HAP-1 (cell line): ENCODE measurements around the gene DHRS13.

Experiments
- DNase-seq, 2 experiments: peaks; one replicate each; pipeline ENCODE4 v3.0.0-alpha.2; 2016 to 2020; ENCODE audit warnings: low spot score in 2 of 2
- H3K27me3 ChIP-seq: fragments of 250-450 bp; sonication (Bioruptor Pico); 2 replicates; pipeline ENCODE4 v1.5.1; 2020; ENCODE audit warnings: low read depth, mild to moderate bottlenecking, moderate library complexity
- H3K36me3 ChIP-seq: fragments of 250-450 bp; sonication (Bioruptor Pico); replicated peaks from 2 replicates; pipeline ENCODE4 v1.5.1; 2020; ENCODE audit warnings: mild to moderate bottlenecking
- H3K4me1 ChIP-seq: fragments of 250-450 bp; sonication (Bioruptor Pico); 2 replicates; pipeline ENCODE4 v1.5.1; 2020; ENCODE audit warnings: mild to moderate bottlenecking
- H3K4me3 ChIP-seq: fragments of 250-450 bp; sonication (Bioruptor Pico); 2 replicates; pipeline ENCODE4 v1.5.1; 2020; ENCODE audit warnings: mild to moderate bottlenecking, moderate library complexity
- H3K9me3 ChIP-seq: fragments of 250-450 bp; sonication (Bioruptor Pico); 2 replicates; pipeline ENCODE4 v1.5.1; 2020; ENCODE audit warnings: mild to moderate bottlenecking, moderate library complexity
- in situ Hi-C: fragments of 300-500 bp; cut with MboI; formaldehyde crosslinking; loops from 3 replicates; pipeline ENCODE4 v1.14.3; 2020; ENCODE audit warnings: low sequenced_read_pairs, inconsistent platforms, mixed read lengths

DHRS13 gene, protein sequence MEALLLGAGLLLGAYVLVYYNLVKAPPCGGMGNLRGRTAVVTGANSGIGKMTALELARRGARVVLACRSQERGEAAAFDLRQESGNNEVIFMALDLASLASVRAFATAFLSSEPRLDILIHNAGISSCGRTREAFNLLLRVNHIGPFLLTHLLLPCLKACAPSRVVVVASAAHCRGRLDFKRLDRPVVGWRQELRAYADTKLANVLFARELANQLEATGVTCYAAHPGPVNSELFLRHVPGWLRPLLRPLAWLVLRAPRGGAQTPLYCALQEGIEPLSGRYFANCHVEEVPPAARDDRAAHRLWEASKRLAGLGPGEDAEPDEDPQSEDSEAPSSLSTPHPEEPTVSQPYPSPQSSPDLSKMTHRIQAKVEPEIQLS

DNA sequence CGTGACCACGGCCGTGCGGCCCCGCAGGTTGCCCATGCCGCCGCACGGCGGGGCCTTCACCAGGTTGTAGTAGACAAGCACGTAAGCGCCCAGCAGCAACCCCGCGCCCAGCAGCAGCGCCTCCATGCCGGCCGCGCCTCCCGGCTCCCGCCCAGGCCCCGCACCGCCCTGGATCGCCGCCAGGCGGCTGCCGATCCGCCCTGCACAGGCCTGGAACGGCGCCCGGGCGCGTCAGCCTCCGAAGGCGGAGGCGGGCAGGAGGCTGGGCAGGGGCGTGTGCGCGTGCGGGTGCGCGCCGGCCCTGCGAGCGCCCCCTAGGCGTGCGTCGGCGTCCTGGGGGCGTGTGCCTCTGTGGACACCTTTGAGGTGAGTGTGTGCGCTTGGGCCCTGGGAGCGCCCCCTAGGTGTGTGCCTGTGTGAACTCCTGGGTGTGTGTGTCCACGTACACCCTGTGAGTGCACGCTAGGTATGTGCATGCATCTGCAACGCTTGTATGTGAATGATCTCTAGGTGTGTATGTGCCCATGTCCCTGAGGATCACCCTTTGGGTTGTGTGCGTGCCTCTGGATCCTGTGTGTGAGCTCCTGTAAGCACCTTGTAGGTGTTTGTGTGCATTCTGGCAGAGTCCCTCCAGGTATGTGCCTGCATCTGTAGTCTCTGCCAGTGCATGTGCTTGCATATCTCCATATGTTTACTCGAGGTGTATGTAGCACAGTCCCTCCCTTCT lies at the start of gene DHRS13:
Gene DHRS13, minus strand, starts transcription at position 261 of the 727 bp plus-strand sequence. Its CDS starts 135 bp downstream, at position 126.
- H3K36me3 ChIP-seq: peaks cover 40% of the 10 kb centered on the region
- H3K9me3 ChIP-seq: no peaks in the 10 kb centered on the region
- no peaks in the 10 kb centered on the region for H3K27me3 ChIP-seq
- H3K4me1 ChIP-seq: peaks cover 10% of the 10 kb centered on the region
- peak within 1 kb of the TSS; percentile 66 for H3K4me3 ChIP-seq
- peak; percentile 91 to 95 for DNase-seq
- in situ Hi-C loops: no loop called here

DNA sequence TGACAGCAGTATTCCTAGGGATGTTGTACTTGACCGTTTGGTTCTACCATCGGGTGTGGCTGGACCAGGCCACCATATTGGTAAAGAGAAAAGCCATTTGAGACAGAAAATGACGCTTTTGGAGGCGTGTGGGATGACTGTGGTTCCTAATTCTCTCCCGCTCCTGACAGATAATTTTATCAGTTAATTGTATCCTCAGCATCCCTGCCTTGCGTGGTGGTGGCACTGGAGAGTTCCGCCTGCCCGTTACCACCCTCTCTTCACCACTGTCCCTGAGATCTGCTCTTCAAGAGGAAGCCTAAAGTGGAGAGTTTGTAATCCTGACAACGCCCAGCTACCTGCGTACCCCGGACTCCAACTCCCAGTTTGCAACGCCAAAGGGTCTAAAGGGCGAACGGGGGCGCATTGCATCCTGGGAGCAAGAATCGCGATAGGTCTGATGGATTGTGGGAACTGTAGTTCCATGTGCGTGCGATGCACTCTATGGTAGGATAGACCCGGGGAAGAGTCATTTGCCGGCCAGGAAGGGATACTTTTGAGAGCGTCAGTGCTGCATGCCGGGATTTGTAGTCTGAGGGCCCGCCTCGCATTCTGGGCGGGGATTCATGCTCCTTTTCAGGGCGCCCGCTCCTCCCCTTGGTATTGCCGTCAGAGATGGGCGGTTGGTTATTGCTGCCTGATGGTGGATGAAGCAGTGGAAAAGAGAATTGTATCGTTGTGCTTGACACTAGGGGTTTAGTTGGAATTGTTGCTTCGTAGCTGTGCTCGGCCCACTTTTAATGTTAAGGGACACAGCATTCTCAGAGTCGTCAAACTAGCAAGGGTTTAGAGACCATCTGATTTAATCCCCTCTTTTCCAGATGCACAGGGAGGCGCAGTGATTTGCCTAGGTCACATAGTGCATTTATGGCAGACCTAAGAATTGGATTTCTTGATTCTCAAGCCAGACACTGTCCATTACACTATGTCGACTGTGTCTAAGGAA lies 49.4 kb upstream of the DHRS13 start:
- Histone ChIP-seq H3K27me3 (no peaks in the 10 kb centered on the region), H3K9me3 (no peaks in the 10 kb centered on the region), H3K4me1 (peaks cover 15% of the 10 kb centered on the region), H3K36me3 (peaks cover 14% of the 10 kb centered on the region; the same call in 1 of the 2 replicates), H3K4me3 (peak overlapping the region; percentile 35)
- in situ Hi-C loops: no loop called here
- DNase-seq: peak; percentile 97 to 99

DNA sequence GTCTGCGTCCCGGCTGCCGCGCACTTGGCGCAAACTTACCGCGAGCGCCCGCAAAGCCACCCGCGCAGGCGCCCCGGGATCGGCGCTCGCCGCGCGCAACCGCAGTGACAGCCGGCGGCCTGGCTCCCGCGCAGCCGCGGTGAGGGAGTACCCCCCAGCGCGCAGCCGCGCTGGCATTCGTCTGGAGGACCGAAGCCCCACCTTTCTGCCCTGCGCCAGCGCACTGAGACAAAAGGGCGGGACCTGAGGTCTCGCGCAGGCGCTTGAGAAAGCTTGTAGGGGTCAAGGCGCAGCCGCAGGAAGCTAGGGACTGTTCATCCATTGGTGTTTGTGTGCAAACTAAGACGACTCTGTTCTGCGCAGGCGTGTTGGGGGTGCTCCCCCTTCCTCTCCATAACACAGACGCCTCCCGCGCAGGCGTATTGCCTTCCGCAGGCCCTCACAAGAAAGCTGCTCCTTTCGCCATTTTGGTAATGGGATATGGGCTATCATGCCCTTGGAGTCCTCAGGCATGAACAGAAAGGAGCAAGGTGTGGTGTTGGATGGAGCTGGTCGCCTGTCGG lies 48.6 kb upstream of the DHRS13 start, which contains the start of gene PHF12:
Gene PHF12, minus strand, starts transcription at position 91 of the 563 bp plus-strand sequence. CDS start 558 bp downstream, outside the sequence.
- H3K36me3 ChIP-seq: peaks cover 14% of the 10 kb centered on the region
- peak; percentile 99 to 100 for DNase-seq
- peak within 1 kb of the TSS; percentile 74 for H3K4me3 ChIP-seq
- H3K27me3 ChIP-seq: no peaks in the 10 kb centered on the region
- in situ Hi-C loops: no loop called here
- no peaks in the 10 kb centered on the region for H3K9me3 ChIP-seq
- peaks cover 15% of the 10 kb centered on the region for H3K4me1 ChIP-seq

DNA sequence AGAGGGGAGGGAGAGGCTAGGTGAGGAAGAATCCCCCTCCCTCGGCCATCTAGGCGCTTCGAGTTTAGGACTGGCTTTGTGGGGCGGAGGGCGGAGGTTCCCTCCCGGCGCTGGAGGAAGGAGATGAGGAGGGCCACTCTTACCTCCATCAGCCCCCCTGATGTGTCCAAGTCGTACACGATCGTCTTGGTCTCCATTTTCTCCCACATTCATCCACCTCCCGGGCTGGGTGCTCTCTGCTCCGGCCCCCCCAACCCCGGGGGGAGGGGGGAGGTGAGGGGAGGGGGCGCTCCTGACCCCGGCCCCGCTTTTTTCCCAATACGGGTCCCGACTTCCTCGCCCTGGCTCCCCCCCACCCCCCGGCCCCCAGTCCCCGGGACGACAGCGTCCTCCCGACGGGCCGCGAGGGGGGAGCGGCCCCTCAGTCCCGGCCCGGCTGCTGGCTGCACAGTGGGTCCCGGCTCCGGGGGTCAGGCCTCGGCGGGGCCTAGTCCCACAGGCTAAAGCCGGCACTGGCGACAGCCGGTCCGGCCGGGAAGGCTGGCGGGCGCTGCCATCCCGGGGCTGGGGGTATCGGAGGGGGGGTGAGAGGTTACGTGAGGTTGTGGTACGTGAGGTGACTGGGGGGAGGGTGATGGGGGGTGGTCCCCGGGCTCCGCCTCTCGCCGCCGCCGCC lies 48.0 kb upstream of the DHRS13 start:
- in situ Hi-C loops: no loop called here
- Histone ChIP-seq H3K36me3 (peaks cover 17% of the 10 kb centered on the region), H3K4me1 (peaks cover 15% of the 10 kb centered on the region), H3K9me3 (no peaks in the 10 kb centered on the region), H3K27me3 (no peaks in the 10 kb centered on the region), H3K4me3 (peak overlapping the region; percentile 74)
- no peak for DNase-seq

DNA sequence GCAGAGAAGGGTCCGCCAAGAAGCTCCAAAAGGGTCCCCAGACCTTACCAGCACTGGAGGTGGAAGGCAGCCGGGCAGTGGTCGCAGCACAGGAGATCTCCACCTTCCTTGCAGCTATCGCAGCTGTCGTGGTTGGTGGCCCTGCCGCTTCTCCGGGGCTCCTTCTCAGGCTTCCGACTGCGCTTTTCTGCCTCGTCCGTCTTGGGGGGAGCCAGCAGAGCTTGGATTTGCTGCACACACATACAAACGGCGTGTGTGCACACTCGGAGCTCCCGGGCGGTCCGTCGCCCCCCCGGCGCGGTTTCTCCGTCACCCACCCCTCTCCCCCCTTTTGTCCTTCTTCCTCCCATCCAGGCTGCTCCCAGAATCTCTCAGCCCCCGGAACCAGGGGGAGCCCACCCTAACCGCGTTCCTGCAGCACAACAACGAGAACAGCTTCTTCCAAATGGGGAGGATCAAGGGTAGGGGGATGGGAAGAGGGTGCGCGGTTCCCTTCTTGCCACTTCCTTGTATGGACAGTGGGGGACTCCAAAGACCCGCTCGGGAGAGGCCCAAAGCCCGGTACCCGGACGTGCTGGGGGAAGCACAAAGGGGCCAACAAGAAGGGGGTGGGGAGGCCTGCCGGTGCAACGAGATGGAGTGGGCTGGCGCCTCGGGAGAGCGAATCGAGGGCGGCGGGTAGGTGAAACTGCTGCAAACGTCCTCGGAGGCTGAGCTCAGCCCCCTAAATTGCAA lies 47.3 kb upstream of the DHRS13 start:
- in situ Hi-C loops: no loop called here
- peak; percentile 52 to 73 for DNase-seq
- Histone ChIP-seq H3K4me3 (peak overlapping the region; percentile 74), H3K9me3 (no peaks in the 10 kb centered on the region), H3K27me3 (no peaks in the 10 kb centered on the region), H3K4me1 (peaks cover 15% of the 10 kb centered on the region), H3K36me3 (peaks cover 22% of the 10 kb centered on the region)

DNA sequence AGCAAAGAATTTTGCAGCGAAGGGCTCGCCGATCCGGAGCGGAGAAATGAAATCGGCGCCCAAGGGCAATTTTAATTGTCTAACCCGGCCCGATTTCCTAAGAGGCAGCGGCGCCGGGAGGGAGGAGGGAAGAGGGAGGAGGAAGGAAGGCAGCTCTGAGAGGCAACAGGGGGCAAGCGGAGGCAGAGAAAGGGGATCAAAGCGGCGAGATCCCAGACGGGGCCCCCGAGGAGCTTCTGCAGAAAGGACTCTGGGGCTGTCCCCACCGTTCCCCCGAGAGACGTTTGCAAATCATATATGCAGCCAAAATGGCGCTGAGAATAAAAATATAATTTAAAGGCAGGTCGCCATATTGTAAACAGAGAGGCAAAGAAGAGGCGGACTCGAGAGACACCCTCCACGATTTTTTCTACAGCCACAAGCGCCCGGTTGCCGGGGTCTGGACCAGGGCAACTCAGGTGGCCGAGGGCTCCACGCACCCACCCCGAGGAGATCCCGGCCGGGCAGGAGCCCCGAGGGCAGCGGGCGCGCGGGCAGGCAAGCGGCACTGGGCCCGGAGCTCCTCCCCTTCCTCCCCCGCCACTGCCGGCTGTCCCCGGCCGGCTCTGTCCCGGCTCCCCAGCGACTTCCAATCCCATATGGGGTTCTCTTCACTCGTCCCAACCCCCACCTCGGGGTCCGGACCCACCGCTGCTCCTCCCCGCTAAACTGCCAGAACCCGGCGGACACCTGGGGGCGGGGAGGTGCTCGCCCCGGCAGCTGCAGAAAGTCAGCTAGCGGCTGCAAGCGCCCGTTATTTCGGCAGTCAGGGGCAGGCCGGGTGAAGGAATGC lies 46.5 kb upstream of the DHRS13 start:
- DNase-seq: peak; percentile 50 to 81
- peaks cover 29% of the 10 kb centered on the region for H3K36me3 ChIP-seq
- in situ Hi-C loops: loop anchor here (5.0 kb wide), 1 partner anchor 52 kb away; the partner anchor contains the start of gene FLOT2
- no peaks in the 10 kb centered on the region for H3K9me3 ChIP-seq
- H3K27me3 ChIP-seq: no peaks in the 10 kb centered on the region
- H3K4me3 ChIP-seq: peak overlapping the region; percentile 74
- peaks cover 15% of the 10 kb centered on the region for H3K4me1 ChIP-seq

DNA sequence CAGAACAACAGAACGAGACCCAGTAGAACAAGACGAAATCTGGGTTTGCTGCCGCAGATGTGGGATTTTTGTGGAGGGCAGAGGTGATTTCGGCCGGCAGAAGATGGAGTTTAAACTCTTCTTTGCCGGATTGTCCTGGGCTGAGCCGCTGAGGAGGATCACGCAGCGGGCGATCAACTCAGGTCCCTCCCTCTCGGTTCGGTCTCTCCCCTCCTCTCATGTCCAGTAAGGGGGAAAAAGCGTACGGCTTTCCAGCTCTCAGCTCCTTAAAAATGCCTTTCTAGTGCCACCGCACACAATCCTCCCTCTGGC lies 46.0 kb upstream of the DHRS13 start:
- in situ Hi-C loops: loop anchor here (5.0 kb wide), 1 partner anchor 52 kb away; the partner anchor contains the start of gene FLOT2
- Histone ChIP-seq H3K27me3 (no peaks in the 10 kb centered on the region), H3K9me3 (no peaks in the 10 kb centered on the region), H3K4me3 (peak overlapping the region; percentile 74), H3K4me1 (peaks cover 15% of the 10 kb centered on the region), H3K36me3 (peaks cover 35% of the 10 kb centered on the region)
- no peak for DNase-seq

DNA sequence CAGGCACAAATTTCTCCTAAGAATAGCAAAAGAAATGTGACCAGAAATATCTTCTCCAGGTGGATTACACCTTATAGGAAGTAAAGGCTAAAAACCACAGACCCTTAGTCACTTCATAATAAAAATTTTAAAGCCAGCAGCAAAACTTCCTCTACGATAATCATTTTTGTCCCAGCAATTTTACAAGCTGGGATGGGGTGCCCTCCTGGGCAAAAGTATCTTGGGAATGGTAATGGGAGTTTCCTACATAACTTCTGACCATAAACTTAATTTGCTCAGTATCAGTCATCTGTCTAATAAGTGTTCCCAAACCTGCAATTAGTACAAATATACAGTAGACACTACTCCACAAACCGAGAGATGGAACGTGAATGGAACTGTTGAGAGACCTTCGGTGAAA lies 45.5 kb upstream of the DHRS13 start:
- no peaks in the 10 kb centered on the region for H3K9me3 ChIP-seq
- DNase-seq: no peak
- peaks cover 40% of the 10 kb centered on the region for H3K36me3 ChIP-seq
- no peaks in the 10 kb centered on the region for H3K27me3 ChIP-seq
- in situ Hi-C loops: loop anchor here (5.0 kb wide), 1 partner anchor 51 kb away; the partner anchor contains the start of gene FLOT2
- peak overlapping the region; percentile 74 for H3K4me3 ChIP-seq
- peaks cover 15% of the 10 kb centered on the region for H3K4me1 ChIP-seq

DNA sequence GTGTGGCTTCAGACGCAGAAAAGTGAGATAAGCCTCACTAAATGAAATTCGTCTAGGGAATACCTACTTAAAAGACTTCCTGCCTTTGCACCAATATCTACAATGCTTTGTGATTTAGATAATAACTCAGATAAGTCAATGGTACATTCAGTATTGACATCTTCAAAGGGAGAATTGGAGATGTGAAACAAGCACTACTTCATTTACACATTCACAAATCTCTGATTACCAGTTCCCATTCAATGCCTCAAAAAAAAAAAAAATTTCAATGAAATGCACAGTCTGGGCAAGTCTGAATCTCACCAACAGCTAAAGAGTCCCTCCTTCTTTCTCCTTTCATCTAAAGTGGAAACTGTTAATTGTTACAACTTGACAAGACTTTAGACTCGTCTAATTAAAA lies 44.8 kb upstream of the DHRS13 start:
- Histone ChIP-seq H3K9me3 (no peaks in the 10 kb centered on the region), H3K4me3 (no peak overlapping the region), H3K27me3 (no peaks in the 10 kb centered on the region), H3K4me1 (peaks cover 13% of the 10 kb centered on the region), H3K36me3 (peaks cover 47% of the 10 kb centered on the region)
- in situ Hi-C loops: loop anchor here (5.0 kb wide), 1 partner anchor 50 kb away; the partner anchor contains the start of gene FLOT2
- no peak for DNase-seq

DNA sequence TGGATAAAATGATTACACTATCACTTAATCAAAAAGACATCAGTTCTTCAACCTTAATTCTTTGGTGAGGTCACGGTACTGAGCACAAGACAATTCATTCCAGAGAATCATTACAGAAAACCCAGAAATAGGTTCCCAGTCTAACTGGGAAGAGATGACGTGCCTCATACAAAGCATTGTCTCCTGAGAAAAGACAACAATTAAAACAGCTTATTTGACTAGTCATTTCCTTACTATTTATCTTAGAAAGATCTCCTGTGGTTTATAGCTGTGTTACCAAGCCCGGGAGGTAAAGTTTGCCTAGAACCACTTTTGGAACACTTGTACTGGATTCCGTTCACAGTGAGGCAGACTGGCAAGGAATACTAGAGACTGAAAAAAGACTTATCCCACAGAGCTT lies 43.4 kb upstream of the DHRS13 start:
- no peak for DNase-seq
- H3K4me1 ChIP-seq: peaks cover 11% of the 10 kb centered on the region
- in situ Hi-C loops: loop anchor here (5.0 kb wide), 1 partner anchor 49 kb away; the partner anchor contains the start of gene FLOT2

More for the DNA sequence above, 43.4 kb upstream of the DHRS13 start:
- Histone ChIP-seq H3K4me3 (no peak overlapping the region), H3K27me3 (no peaks in the 10 kb centered on the region), H3K36me3 (peaks cover 61% of the 10 kb centered on the region), H3K9me3 (no peaks in the 10 kb centered on the region)
